ENCODE data around the gene MPP7. TPM values are rescaled to one million over a fixed set of nuclear protein-coding genes. Genes with fewer than 3 reads are reported as not detected.

Gene MPP7
- total and polyA plus RNA-seq, 4 experiments from 2014 or later = 17.7 to 28.1 (median 26.2) TPM

DNA sequence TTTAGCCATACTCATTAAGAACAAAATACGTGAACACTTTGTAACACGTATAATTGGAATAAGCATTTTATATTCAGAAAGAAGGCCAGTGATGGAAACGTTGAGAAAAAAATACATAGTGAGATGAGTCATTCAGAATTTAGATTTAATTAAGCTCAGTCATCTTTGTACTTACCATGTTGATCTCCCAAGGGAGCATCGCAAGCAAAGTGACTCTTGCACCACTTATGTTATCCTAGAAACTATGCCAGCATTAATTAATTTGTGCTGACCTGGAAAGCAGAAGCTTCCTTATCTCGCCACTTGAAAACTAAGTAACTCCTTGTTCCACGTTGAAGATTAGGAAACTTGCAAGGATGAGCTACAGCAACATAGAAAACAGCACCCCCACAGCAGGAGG lies 9.7 kb upstream of the MPP7 start:
- no peak overlapping the region for H3K4me3 ChIP-seq (ENCODE audit: low read length in 2 of 2)
- H3K9me3 ChIP-seq (ENCODE audit: control insufficient read depth in 1 of 2, low read length in 2 of 2) = no peaks in the 10 kb centered on the region
- Mint-ChIP-seq H3K36me3 (peaks cover 41 to 49% of the 10 kb centered on the region in 2 donors), H3K4me1 (peaks cover 15 to 39% (median 19%) of the 10 kb centered on the region in 4 donors), H3K27ac (peak overlapping the region in 1 of 7 donors; percentile 24), H3K9me3 (peaks cover 0 to 1% (median 0%) of the 10 kb centered on the region in 8 donors), H3K27me3 (no peaks in the 10 kb centered on the region), H3K4me3 (no peak overlapping the region)
- POLR2A ChIA-PET (ENCODE audit: partially characterized antibody) = interaction anchor here (0.9 to 4.7 kb wide), 8 partner anchors 10 to 59 kb away, joined by 3 to 23 read pairs (median 3); partner anchors contain the start of gene MPP7
- CTCF ChIA-PET (ENCODE audit: partially characterized antibody) = interaction anchor here (0.9 to 3.1 kb wide), 8 partner anchors 9 to 81 kb away, joined by 3 to 19 read pairs (median 5); partner anchors contain the start of gene MPP7
- no peak for DNase-seq
- H3K4me1 ChIP-seq (ENCODE audit: insufficient read depth, low read length) = no peaks in the 10 kb centered on the region
- H3K27me3 ChIP-seq (ENCODE audit: insufficient read depth, low read length) = no peaks in the 10 kb centered on the region
- no peak overlapping the region for H3K27ac ChIP-seq (ENCODE audit: low read depth, low read length)
- intact Hi-C loops (cut with micrococcal nuclease) = no loop called here
- H3K36me3 ChIP-seq (ENCODE audit: insufficient read depth, low read length) = no peaks in the 10 kb centered on the region

DNA sequence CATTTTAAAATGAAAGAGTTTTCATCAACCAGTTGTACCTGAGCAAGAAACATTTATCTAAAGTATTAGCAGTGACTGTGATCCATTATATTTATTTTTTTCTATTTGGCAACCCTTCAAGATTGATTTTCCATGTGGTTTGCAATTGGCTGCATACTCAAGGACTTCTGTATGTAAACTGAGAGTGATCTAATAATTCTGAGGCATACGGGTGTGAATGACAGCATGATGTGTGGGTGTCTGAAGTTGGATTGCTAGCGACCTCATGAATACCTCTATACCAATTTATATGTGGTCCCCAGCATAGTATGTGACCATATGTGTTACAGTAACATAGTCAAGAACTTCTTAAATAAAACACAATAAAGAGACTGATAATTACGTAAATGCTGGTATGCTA lies 8.2 kb upstream of the MPP7 start:
- no peaks in the 10 kb centered on the region for H3K36me3 ChIP-seq (ENCODE audit: insufficient read depth, low read length)
- DNase-seq = no peak
- no peaks in the 10 kb centered on the region for H3K9me3 ChIP-seq (ENCODE audit: control insufficient read depth in 1 of 2, low read length in 2 of 2)
- Mint-ChIP-seq H3K27ac (no peak overlapping the region), H3K27me3 (no peaks in the 10 kb centered on the region), H3K9me3 (peaks cover 0 to 1% (median 0%) of the 10 kb centered on the region in 8 donors), H3K4me3 (no peak overlapping the region), H3K4me1 (peaks cover 18 to 41% (median 22%) of the 10 kb centered on the region in 4 donors), H3K36me3 (peaks cover 36 to 43% of the 10 kb centered on the region in 2 donors)
- CTCF ChIA-PET (ENCODE audit: partially characterized antibody) = interaction anchor here (1.1 to 2.5 kb wide), 6 partner anchors 10 to 83 kb away, joined by 3 to 9 read pairs (median 6); no protein-coding TSS in a partner anchor
- no peak overlapping the region for H3K27ac ChIP-seq (ENCODE audit: low read depth, low read length)
- intact Hi-C loops (cut with micrococcal nuclease) = no loop called here
- H3K27me3 ChIP-seq (ENCODE audit: insufficient read depth, low read length) = no peaks in the 10 kb centered on the region
- H3K4me1 ChIP-seq (ENCODE audit: insufficient read depth, low read length) = no peaks in the 10 kb centered on the region
- H3K4me3 ChIP-seq (ENCODE audit: low read length in 2 of 2) = no peak overlapping the region
- POLR2A ChIA-PET (ENCODE audit: partially characterized antibody) = interaction anchor here (1.5 to 4.7 kb wide), 2 partner anchors 8 to 24 kb away, joined by 5 to 23 read pairs; partner anchors contain the start of gene MPP7

DNA sequence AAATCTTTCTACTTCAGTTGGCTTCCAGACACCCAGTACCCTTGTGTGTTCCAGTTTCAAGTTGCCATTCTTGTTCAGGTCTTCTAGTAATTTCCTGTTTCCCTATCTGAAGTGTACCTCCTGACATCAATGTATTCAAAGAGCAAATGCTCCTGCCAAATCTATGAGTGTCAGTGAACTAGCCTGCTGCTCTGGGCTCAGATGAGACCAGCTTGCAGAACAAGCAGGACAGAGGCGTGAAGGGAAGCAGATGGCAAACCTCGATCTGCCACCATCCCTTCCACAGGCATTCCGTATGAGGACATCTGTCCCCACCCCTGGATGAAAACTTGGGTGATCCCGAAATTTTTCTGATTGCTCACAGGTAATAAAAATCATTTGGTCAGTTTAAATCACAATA lies 4.4 kb upstream of the MPP7 start:
- peaks cover 18 to 23% of the 10 kb centered on the region in 2 donors for H3K36me3 Mint-ChIP-seq
- intact Hi-C loops (cut with micrococcal nuclease) = no loop called here
- H3K9me3 Mint-ChIP-seq = peaks cover 0 to 1% (median 0%) of the 10 kb centered on the region in 8 donors
- no peak overlapping the region for H3K4me3 ChIP-seq (ENCODE audit: low read length in 2 of 2)
- ChIA-PET CTCF (ENCODE audit: partially characterized antibody) (interaction anchor here (1.7 kb wide), 1 partner anchor 27 kb away, joined by 4 read pairs; no protein-coding TSS in a partner anchor), POLR2A (ENCODE audit: partially characterized antibody) (interaction anchor here (1.0 kb wide), 1 partner anchor 26 kb away, joined by 3 read pairs; no protein-coding TSS in a partner anchor)
- no peaks in the 10 kb centered on the region for H3K27me3 ChIP-seq (ENCODE audit: insufficient read depth, low read length)
- peaks cover 25 to 48% (median 39%) of the 10 kb centered on the region in 4 donors for H3K4me1 Mint-ChIP-seq
- H3K27me3 Mint-ChIP-seq = no peaks in the 10 kb centered on the region
- H3K27ac Mint-ChIP-seq = peak overlapping the region in 1 of 7 donors; percentile 17
- no peaks in the 10 kb centered on the region for H3K9me3 ChIP-seq (ENCODE audit: control insufficient read depth in 1 of 2, low read length in 2 of 2)
- H3K27ac ChIP-seq (ENCODE audit: low read depth, low read length) = no peak overlapping the region
- no peak overlapping the region for H3K4me3 Mint-ChIP-seq
- H3K4me1 ChIP-seq (ENCODE audit: insufficient read depth, low read length) = peaks cover 13% of the 10 kb centered on the region
- DNase-seq = no peak
- no peaks in the 10 kb centered on the region for H3K36me3 ChIP-seq (ENCODE audit: insufficient read depth, low read length)

DNA sequence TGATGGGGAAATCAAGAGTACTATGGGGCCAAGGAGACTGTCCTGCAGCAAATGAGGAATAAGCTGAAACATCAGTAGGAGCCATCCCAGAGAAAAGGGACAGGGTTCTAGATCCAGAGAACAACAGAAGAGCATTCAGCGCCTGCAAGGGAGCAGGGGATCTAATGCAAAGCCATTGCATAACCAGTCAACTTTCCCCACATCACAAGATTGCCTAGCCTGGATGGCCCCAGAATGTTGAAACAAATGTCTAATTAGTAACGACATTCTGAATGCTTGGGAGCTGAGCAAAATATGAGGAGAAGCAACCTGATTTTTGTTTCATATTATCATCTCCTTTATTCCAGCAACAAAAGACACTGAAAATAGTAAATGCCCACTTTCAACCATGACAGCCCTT lies 2.7 kb upstream of the MPP7 start:
- CTCF ChIA-PET (ENCODE audit: partially characterized antibody) = interaction anchor here (1.3 to 1.5 kb wide), 3 partner anchors 19 to 88 kb away, joined by 3 to 6 read pairs (median 5); no protein-coding TSS in a partner anchor
- Mint-ChIP-seq H3K4me3 (peak overlapping the region in 1 of 8 donors; percentile 40), H3K4me1 (peaks cover 31 to 63% (median 47%) of the 10 kb centered on the region in 4 donors), H3K27me3 (no peaks in the 10 kb centered on the region), H3K36me3 (peaks cover 4 to 14% of the 10 kb centered on the region in 2 donors), H3K9me3 (no peaks in the 10 kb centered on the region), H3K27ac (peak overlapping the region in 3 of 7 donors; percentile 9 to 94 (median 39))
- Histone ChIP-seq H3K27ac (ENCODE audit: low read depth, low read length) (no peak overlapping the region), H3K9me3 (ENCODE audit: control insufficient read depth in 1 of 2, low read length in 2 of 2) (no peaks in the 10 kb centered on the region), H3K36me3 (ENCODE audit: insufficient read depth, low read length) (no peaks in the 10 kb centered on the region), H3K4me3 (ENCODE audit: low read length in 2 of 2) (no peak overlapping the region), H3K27me3 (ENCODE audit: insufficient read depth, low read length) (no peaks in the 10 kb centered on the region), H3K4me1 (ENCODE audit: insufficient read depth, low read length) (peaks cover 29% of the 10 kb centered on the region)
- POLR2A ChIA-PET (ENCODE audit: partially characterized antibody) = interaction anchor here (10.4 kb wide), 1 partner anchor 24 kb away, joined by 338 read pairs; no protein-coding TSS in a partner anchor
- no peak for DNase-seq
- intact Hi-C loops (cut with micrococcal nuclease) = no loop called here

DNA sequence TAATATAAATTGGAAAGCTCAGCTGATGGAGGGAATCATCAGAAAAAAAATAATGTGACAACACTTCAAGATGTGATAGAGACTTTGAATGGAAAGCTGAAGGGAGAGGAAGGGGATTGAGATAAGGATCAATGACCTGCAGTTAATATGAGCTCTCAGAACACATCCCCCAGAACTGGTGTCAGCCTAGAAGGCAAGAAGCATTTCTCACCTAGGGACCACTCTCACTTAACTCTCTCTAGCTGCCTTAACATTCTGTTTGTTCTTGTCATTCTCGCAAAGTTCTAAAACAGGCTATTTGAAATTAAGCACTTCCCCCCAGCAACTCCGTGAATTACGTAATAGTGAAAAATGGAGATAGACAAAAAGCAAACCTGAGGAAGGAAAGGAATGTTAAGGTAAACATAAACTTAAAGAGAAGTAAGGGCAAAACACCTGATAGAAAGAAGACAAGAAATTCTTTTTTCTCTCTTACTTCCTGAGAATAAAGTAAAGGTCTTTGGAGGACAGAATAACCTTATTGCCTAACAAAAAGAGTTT lies 1.2 kb upstream of the MPP7 start:
- Mint-ChIP-seq H3K27me3 (no peaks in the 10 kb centered on the region), H3K4me1 (peaks cover 37 to 70% (median 53%) of the 10 kb centered on the region in 4 donors), H3K4me3 (peak overlapping the region; percentile 72 to 97 (median 94)), H3K27ac (peak overlapping the region; percentile 32 to 95 (median 87)), H3K9me3 (no peaks in the 10 kb centered on the region), H3K36me3 (peaks cover 0 to 6% of the 10 kb centered on the region in 2 donors)
- Histone ChIP-seq H3K9me3 (ENCODE audit: control insufficient read depth in 1 of 2, low read length in 2 of 2) (no peaks in the 10 kb centered on the region), H3K27me3 (ENCODE audit: insufficient read depth, low read length) (no peaks in the 10 kb centered on the region), H3K4me1 (ENCODE audit: insufficient read depth, low read length) (peaks cover 36% of the 10 kb centered on the region), H3K36me3 (ENCODE audit: insufficient read depth, low read length) (no peaks in the 10 kb centered on the region), H3K4me3 (ENCODE audit: low read length in 2 of 2) (no peak overlapping the region), H3K27ac (ENCODE audit: low read depth, low read length) (no peak overlapping the region)
- DNase-seq = no peak
- CTCF ChIA-PET (ENCODE audit: partially characterized antibody) = interaction anchor here (0.9 to 10.2 kb wide), 9 partner anchors 9 to 92 kb away, joined by 3 to 312 read pairs (median 8); no protein-coding TSS in a partner anchor
- POLR2A ChIA-PET (ENCODE audit: partially characterized antibody) = interaction anchor here (0.6 to 10.4 kb wide), 5 partner anchors 25 to 1150 kb away, joined by 4 to 338 read pairs (median 70); partner anchors contain the start of gene YME1L1
- intact Hi-C loops (cut with micrococcal nuclease) = loop anchor here (5.0 kb wide), 1 partner anchor 52 kb away; no protein-coding TSS in a partner anchor

DNA sequence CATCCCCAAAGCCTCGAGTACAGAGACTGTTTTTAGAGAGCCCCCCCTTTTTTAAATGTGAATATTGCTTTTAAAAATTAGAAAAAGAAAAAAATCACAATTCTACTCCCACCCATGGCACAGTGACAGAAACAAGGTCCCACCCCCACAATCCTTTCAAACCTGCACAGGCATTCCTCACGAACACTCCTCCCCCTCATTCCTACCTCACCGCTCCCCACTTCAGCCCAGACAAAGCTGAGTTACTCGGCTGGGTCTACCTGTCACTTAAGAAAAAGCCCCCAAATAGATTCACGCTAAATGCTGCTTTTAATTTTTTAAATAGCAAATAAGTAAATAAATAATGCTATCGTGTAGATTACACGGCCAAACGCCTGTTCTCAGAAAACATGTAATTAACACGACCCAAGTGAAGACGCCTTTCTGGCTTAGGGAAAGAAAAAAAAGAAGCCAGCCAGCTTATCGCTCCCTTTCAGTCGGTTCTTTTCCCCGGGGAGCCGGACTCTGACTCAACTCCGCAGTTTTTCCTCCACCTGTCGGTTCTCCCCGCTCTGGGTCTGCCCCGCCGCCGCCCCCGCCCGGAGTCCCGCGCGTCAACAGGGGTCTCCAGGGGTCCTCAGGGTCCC lies 739 bp downstream of the MPP7 start:
- H3K27ac Mint-ChIP-seq = peak overlapping the region; percentile 29 to 90 (median 80)
- CTCF ChIA-PET (ENCODE audit: partially characterized antibody) = interaction anchor here (0.6 to 10.2 kb wide), 13 partner anchors 10 to 560 kb away, joined by 3 to 312 read pairs (median 10); no protein-coding TSS in a partner anchor
- intact Hi-C loops (cut with micrococcal nuclease) = loop anchor here (1.0 to 5.0 kb wide), 3 partner anchors 50 to 1441 kb away; partner anchors contain the start of gene ABI1
- H3K27me3 Mint-ChIP-seq = no peaks in the 10 kb centered on the region
- H3K4me1 Mint-ChIP-seq = peaks cover 44 to 76% (median 56%) of the 10 kb centered on the region in 4 donors
- H3K27ac ChIP-seq (ENCODE audit: low read depth, low read length) = peak overlapping the region; percentile 51
- POLR2A ChIA-PET (ENCODE audit: partially characterized antibody) = interaction anchor here (1.0 to 10.4 kb wide), 14 partner anchors 9 to 1148 kb away, joined by 3 to 338 read pairs (median 4); partner anchors contain the start of gene YME1L1
- no peaks in the 10 kb centered on the region for H3K9me3 Mint-ChIP-seq
- H3K4me3 Mint-ChIP-seq = peak overlapping the region; percentile 81 to 89 (median 86)
- H3K9me3 ChIP-seq (ENCODE audit: control insufficient read depth in 1 of 2, low read length in 2 of 2) = no peaks in the 10 kb centered on the region
- H3K4me1 ChIP-seq (ENCODE audit: insufficient read depth, low read length) = peaks cover 48% of the 10 kb centered on the region
- DNase-seq = peak in 1 of 5 donors; percentile 4
- no peaks in the 10 kb centered on the region for H3K36me3 ChIP-seq (ENCODE audit: insufficient read depth, low read length)
- peak overlapping the region in 1 of 2 donors; percentile 82 for H3K4me3 ChIP-seq (ENCODE audit: low read length in 2 of 2)
- H3K36me3 Mint-ChIP-seq = peaks cover 0 to 4% of the 10 kb centered on the region in 2 donors
- no peaks in the 10 kb centered on the region for H3K27me3 ChIP-seq (ENCODE audit: insufficient read depth, low read length)

All from CD4-positive, alpha-beta memory T cell (primary cell).